GM12865 (cell line): ENCODE results near the gene ENHO.

Source experiments
- DNase-seq: peaks from one replicate; pipeline ENCODE4 v3.0.0; 2010; ENCODE audit warnings: low read depth
- H3K4me3 ChIP-seq: 2 replicates; pipeline ENCODE4 v1.5.1; 2011; ENCODE audit warnings: mild to moderate bottlenecking, low read depth, low read length, control low read depth
- TF ChIP-seq, protein P1 (sequence below): IDR thresholded peaks from 2 replicates; pipeline ENCODE4 v1.5.1; 2011; ENCODE audit warnings: low read length, control low read depth, low read depth, inconsistent platforms; ENCODE audit not compliant: insufficient read depth; ENCODE audit errors: missing control alignments

ENHO gene

GRCh38 chr9:34556949-34557348, 34.2 kb upstream of the ENHO start:
- DNase-seq, result no peak
- TF ChIP-seq, protein P1, sequence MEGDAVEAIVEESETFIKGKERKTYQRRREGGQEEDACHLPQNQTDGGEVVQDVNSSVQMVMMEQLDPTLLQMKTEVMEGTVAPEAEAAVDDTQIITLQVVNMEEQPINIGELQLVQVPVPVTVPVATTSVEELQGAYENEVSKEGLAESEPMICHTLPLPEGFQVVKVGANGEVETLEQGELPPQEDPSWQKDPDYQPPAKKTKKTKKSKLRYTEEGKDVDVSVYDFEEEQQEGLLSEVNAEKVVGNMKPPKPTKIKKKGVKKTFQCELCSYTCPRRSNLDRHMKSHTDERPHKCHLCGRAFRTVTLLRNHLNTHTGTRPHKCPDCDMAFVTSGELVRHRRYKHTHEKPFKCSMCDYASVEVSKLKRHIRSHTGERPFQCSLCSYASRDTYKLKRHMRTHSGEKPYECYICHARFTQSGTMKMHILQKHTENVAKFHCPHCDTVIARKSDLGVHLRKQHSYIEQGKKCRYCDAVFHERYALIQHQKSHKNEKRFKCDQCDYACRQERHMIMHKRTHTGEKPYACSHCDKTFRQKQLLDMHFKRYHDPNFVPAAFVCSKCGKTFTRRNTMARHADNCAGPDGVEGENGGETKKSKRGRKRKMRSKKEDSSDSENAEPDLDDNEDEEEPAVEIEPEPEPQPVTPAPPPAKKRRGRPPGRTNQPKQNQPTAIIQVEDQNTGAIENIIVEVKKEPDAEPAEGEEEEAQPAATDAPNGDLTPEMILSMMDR, result no peak
- H3K4me3 ChIP-seq, result no peak overlapping the region

DNA sequence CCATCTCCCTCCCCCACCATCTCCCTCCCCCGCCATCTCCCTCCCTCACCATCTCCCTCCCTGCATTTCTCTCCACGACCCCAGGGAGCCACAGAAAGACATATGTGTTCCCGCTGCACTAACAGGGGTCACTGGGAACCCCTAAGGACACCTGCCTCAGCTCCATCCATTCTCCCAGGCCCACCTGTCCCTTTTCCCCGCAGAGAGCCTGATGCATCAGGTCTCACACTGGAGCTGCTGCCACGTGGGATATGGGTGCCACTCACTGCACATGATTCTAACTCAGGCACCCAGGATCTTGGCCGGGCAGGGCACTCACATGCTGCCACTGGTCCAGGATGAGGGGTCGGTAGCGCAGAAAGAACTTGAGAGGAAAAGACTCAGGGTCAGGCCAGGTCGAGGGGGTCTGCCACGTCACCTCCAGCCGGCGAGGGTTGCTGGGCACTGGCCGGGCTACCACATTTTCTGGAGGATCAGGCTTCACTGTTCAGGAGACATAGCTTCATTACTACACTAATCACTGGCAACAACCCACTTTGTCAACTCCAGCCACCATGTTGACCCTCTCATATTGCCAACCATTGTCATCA, 33.2 kb upstream of the ENHO start:
- TF ChIP-seq, protein P1, result no peak
- DNase-seq, result no peak
- H3K4me3 ChIP-seq, result no peak overlapping the region

DNA sequence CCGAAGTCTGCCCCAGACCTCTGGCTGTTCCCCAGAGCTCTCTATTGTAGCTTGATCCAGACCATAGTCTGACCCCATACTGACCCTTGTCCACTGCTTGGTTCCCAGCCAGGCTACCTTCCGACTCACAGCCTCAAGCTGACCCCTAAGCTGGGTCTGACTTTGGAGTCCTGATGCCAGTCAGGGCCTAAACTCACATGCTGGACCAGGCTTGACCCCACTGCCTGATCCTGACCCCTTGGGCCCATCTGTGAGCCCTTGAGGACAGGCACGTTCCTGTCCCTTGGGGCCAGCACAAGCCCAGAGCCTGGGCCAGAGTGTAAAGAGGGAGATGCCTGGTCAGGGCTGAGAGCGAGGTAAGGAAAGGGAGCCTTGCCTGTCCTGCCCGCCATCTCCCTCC, 32.7 kb upstream of the ENHO start:
- TF ChIP-seq, protein P1, result no peak
- DNase-seq, result no peak

GRCh38 chr9:34555002-34555348, 32.2 kb upstream of the ENHO start:
- DNase-seq, result no peak

More for the DNA sequence above, 32.7 kb upstream of the ENHO start:
- H3K4me3 ChIP-seq, result no peak overlapping the region

GRCh38 chr9:34554211-34555001, 31.6 kb upstream of the ENHO start:
- TF ChIP-seq, protein P1, result no peak
- H3K4me3 ChIP-seq, result no peak overlapping the region

More at GRCh38 chr9:34555002-34555348, 32.2 kb upstream of the ENHO start:
- H3K4me3 ChIP-seq, result no peak overlapping the region
- TF ChIP-seq, protein P1, result no peak

GRCh38 chr9:34553511-34554021, 30.8 kb upstream of the ENHO start:
- TF ChIP-seq, protein P1, result no peak
- H3K4me3 ChIP-seq, result no peak overlapping the region
- no peak for DNase-seq

More at GRCh38 chr9:34554211-34555001, 31.6 kb upstream of the ENHO start:
- DNase-seq, result no peak
